CD14-positive monocyte (primary cell): ENCODE measurements around the gene POLG. TPM values are rescaled to one million over a fixed set of nuclear protein-coding genes. Genes with fewer than 3 reads are reported as not detected.

Experiments
- DNase-seq, 3 donors: peaks; one replicate each; pipeline ENCODE4 v3.0.0-alpha.2; 2011 to 2022
- H2AFZ ChIP-seq: 2 replicates; pipeline ENCODE4 v1.6.0; 2012; ENCODE audit warnings: mild to moderate bottlenecking, low read depth, low read length, inconsistent platforms; ENCODE audit not compliant: insufficient read depth, poor library complexity, severe bottlenecking
- H3K27ac ChIP-seq, 2 donors: 1 replicate in 1 of 2; 2 replicates in 1 of 2; pipeline ENCODE4 v1.5.1; 2012 to 2013; ENCODE audit warnings: low read length in 2 of 2, control low read depth in 1 of 2, inconsistent platforms in 1 of 2, low read depth in 1 of 2, mild to moderate bottlenecking in 1 of 2
- H3K27me3 ChIP-seq, 2 donors: one replicate each; pipeline versions ENCODE4 v1.6.0 to v1.6.1; 2011 to 2013; ENCODE audit warnings: low read length in 2 of 2; ENCODE audit not compliant: control insufficient read depth in 2 of 2, insufficient read depth in 2 of 2
- H3K36me3 ChIP-seq, 2 donors: replicated peaks in 1 of 2; 1 replicate in 1 of 2; 2 replicates in 1 of 2; pipeline versions ENCODE4 v1.5.1 to v1.6.1; 2012 to 2013; ENCODE audit warnings: low read length in 2 of 2, control low read depth in 1 of 2, inconsistent platforms in 1 of 2, mild to moderate bottlenecking in 1 of 2; ENCODE audit not compliant: insufficient read depth in 2 of 2, control insufficient read depth in 1 of 2
- H3K4me1 ChIP-seq, 2 donors: 1 replicate in 1 of 2; 2 replicates in 1 of 2; pipeline versions ENCODE4 v1.5.1 to v1.6.1; 2012 to 2013; ENCODE audit warnings: low read length in 2 of 2, control low read depth in 1 of 2, inconsistent platforms in 1 of 2, mild to moderate bottlenecking in 1 of 2, moderate library complexity in 1 of 2; ENCODE audit not compliant: insufficient read depth in 2 of 2, control insufficient read depth in 1 of 2
- H3K4me2 ChIP-seq: replicated peaks from 2 replicates; pipeline ENCODE3; 2012; ENCODE audit warnings: low read length, moderate library complexity, mild to moderate bottlenecking; ENCODE audit not compliant: poor library complexity, severe bottlenecking; ENCODE audit errors: extremely low read depth
- H3K4me3 ChIP-seq, 3 experiments: fragments of 200-600 bp in 1 of 3; sonication (generic) in 1 of 3; replicated peaks in 1 of 3; 1 replicate in 2 of 3; 2 replicates in 1 of 3; pipeline ENCODE4 v1.5.1; 2011 to 2013; ENCODE audit warnings: low read length in 3 of 3, mild to moderate bottlenecking in 3 of 3, control low read depth in 2 of 3, low read depth in 2 of 3, inconsistent platforms in 1 of 3, moderate library complexity in 1 of 3
- H3K79me2 ChIP-seq: 2 replicates; pipeline ENCODE4 v1.6.0; 2012; ENCODE audit warnings: mild to moderate bottlenecking, control low read depth, inconsistent platforms, low read length, moderate library complexity; ENCODE audit not compliant: insufficient read depth
- H3K9ac ChIP-seq: 2 replicates; pipeline ENCODE4 v1.6.0; 2017; ENCODE audit warnings: low read length, mild to moderate bottlenecking; ENCODE audit not compliant: insufficient read depth, poor library complexity, severe bottlenecking
- H3K9me3 ChIP-seq, 2 donors: replicated peaks in 1 of 2; 1 replicate in 1 of 2; 2 replicates in 1 of 2; pipeline versions ENCODE4 v1.5.1 to v1.6.1; 2012 to 2013; ENCODE audit warnings: low read length in 2 of 2, control low read depth in 1 of 2; ENCODE audit not compliant: control insufficient read depth in 1 of 2, insufficient read depth in 1 of 2
- H4K20me1 ChIP-seq: 2 replicates; pipeline ENCODE4 v1.6.0; 2012; ENCODE audit warnings: mild to moderate bottlenecking, low read length, control low read depth, moderate library complexity; ENCODE audit not compliant: insufficient read depth
- H3K27ac Mint-ChIP-seq, 7 donors: one replicate each; pipeline ENCODE4 v1.8.0; 2020; ENCODE audit warnings: mild to moderate bottlenecking in 7 of 7, mixed read lengths in 7 of 7, moderate library complexity in 6 of 7, inconsistent platforms in 2 of 7
- H3K27me3 Mint-ChIP-seq, 3 donors: one replicate each; pipeline ENCODE4 v1.8.0; 2021 to 2022; ENCODE audit warnings: low read depth in 3 of 3, mild to moderate bottlenecking in 3 of 3, mixed read lengths in 3 of 3, moderate library complexity in 3 of 3, inconsistent platforms in 1 of 3
- H3K36me3 Mint-ChIP-seq, 2 donors: one replicate each; pipeline ENCODE4 v1.8.0; 2020; ENCODE audit warnings: mixed read lengths in 2 of 2, inconsistent platforms in 1 of 2, mild to moderate bottlenecking in 1 of 2
- H3K4me1 Mint-ChIP-seq: one replicate; pipeline ENCODE4 v1.8.0; 2020; ENCODE audit warnings: mild to moderate bottlenecking, mixed read lengths
- H3K4me3 Mint-ChIP-seq, 2 donors: one replicate each; pipeline ENCODE4 v1.8.0; 2020; ENCODE audit warnings: mild to moderate bottlenecking in 2 of 2, mixed read lengths in 2 of 2, moderate library complexity in 1 of 2
- H3K9me3 Mint-ChIP-seq, 7 donors: one replicate each; pipeline ENCODE4 v1.8.0; 2020 to 2022; ENCODE audit warnings: mixed read lengths in 7 of 7, mild to moderate bottlenecking in 6 of 7, moderate library complexity in 6 of 7, inconsistent platforms in 2 of 7
- CTCF ChIP-seq: fragments of 200-600 bp; IDR thresholded peaks from one replicate; pipeline ENCODE4 v1.8.0; 2022; ENCODE audit warnings: antibody characterized with exemption, mild to moderate bottlenecking
- WGBS: methylation state at CpG from one replicate; pipeline ENCODE4 v1.1.5; 2013; ENCODE audit warnings: missing lambda C conversion rate; ENCODE audit not compliant: insufficient coverage; 5-methylcytosine and 5-hydroxymethylcytosine counted together
- intact Hi-C, 2 donors: fragments of 100-400 bp; cut with micrococcal nuclease; formaldehyde crosslinking; loops; one replicate each; pipeline versions ENCODE4 v1.15.0 to v1.15.1; 2023
- polyA plus RNA-seq, 3 donors: library from polyadenylated mRNA; depleted of rRNA in 1 of 3; unstranded in 2 of 3; stranded (reverse) in 1 of 3; fragments of 300-500 nt in 2 of 3; fragments of >200 nt in 1 of 3; fragmentation: Illumina TruSeq in 2 of 3; gene quantifications; 1 replicate in 2 of 3; 2 replicates in 1 of 3; pipeline ENCODE4 v1.2.3, GENCODE V29; 2012 to 2021

Gene POLG
- polyA plus RNA-seq, 3 donors = 19.2 to 66.7 (median 21.6) TPM

- TF ChIP-seq CTCF = no peak
- H3K27me3 Mint-ChIP-seq = peaks cover 86 to 99% (median 92%) of the 10 kb centered on the region in 3 donors
- Histone ChIP-seq H3K4me3 (peak overlapping the region in 1 of 3 experiments; percentile 3), H3K27me3 (peaks cover 73 to 95% of the 10 kb centered on the region in 2 donors), H3K36me3 (no peaks in the 10 kb centered on the region), H3K79me2 (no peaks in the 10 kb centered on the region), H4K20me1 (peaks cover 37% of the 10 kb centered on the region), H2AFZ (no peak overlapping the region), H3K4me2 (peak overlapping the region; percentile 43), H3K9ac (no peak overlapping the region), H3K4me1 (peaks cover 38 to 51% of the 10 kb centered on the region in 2 donors), H3K27ac (no peak overlapping the region), H3K9me3 (peaks cover 4 to 38% of the 10 kb centered on the region in 2 donors)
- H3K9me3 Mint-ChIP-seq = peaks cover 2 to 34% (median 19%) of the 10 kb centered on the region in 7 donors
- peaks cover 56% of the 10 kb centered on the region for H3K4me1 Mint-ChIP-seq
- peaks cover 10 to 25% of the 10 kb centered on the region in 2 donors for H3K36me3 Mint-ChIP-seq
- H3K27ac Mint-ChIP-seq = no peak overlapping the region
- no peak for DNase-seq
- WGBS = 5% methylated on average over 53 of the region's 73 CpGs
- intact Hi-C loops = loop anchor here (5.0 kb wide), 2 partner anchors 35 to 45 kb away; no protein-coding TSS in a partner anchor
- peak overlapping the region in 1 of 2 donors; percentile 93 for H3K4me3 Mint-ChIP-seq
These were observed 27.8 kb upstream of the POLG start for GRCh38 chr15:89362203-89363101.

DNA sequence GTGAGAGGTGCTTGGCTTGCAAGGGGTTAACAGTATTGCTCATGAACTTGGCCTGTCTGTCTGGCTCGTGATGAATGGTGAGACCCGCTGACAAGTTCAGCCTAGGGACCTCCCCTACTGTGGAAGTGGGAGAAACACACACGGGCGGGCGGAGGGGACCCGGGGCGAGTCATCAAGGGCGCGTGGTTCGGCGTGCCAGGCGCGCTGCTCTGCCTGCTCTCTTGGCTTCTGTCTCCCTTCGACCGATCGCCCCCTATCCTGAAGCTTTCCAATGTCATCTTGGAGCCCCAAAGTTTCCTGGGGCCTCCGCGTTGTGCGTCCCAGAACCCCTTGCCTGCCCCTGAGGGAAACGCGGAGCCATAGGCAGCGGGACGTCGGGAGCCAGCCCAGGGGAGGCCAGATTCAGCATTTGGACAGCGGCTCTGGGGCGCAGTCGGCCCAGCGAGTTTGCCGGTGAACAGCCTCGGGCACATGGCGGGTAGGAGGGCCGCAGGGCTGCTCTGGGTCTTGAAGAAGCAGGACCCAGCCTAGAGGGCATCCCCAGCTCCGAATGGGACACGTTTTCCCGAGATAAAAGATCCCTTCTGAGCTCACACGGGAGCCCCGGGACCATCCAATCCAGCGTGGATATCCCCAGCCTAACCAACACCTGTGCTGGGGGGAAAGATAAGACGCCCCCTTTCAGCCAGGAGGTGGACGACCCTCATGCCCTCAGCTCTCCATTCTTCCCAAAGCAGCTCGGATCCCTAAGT, 27.0 kb upstream of the POLG start:
- peaks cover 34 to 45% of the 10 kb centered on the region in 2 donors for H3K4me1 ChIP-seq
- no peak for TF ChIP-seq CTCF
- H3K36me3 ChIP-seq = no peaks in the 10 kb centered on the region
- H3K27ac ChIP-seq = no peak overlapping the region
- Mint-ChIP-seq H3K36me3 (peaks cover 7 to 22% of the 10 kb centered on the region in 2 donors), H3K9me3 (peaks cover 0 to 31% (median 19%) of the 10 kb centered on the region in 7 donors), H3K27me3 (peaks cover 86 to 98% (median 91%) of the 10 kb centered on the region in 3 donors), H3K27ac (no peak overlapping the region), H3K4me3 (peak overlapping the region in 1 of 2 donors; percentile 87), H3K4me1 (peaks cover 51% of the 10 kb centered on the region)
- peak overlapping the region; percentile 43 for H3K4me2 ChIP-seq
- H3K79me2 ChIP-seq = no peaks in the 10 kb centered on the region
- H3K9ac ChIP-seq = no peak overlapping the region
- peaks cover 37% of the 10 kb centered on the region for H4K20me1 ChIP-seq
- DNase-seq = peak; percentile 37 to 62 (median 40)
- intact Hi-C loops = loop anchor here (5.0 kb wide), 2 partner anchors 36 to 46 kb away; no protein-coding TSS in a partner anchor
- peaks cover 68 to 95% of the 10 kb centered on the region in 2 donors for H3K27me3 ChIP-seq
- H3K4me3 ChIP-seq = peak overlapping the region in 1 of 3 experiments; percentile 3
- H3K9me3 ChIP-seq = peaks cover 4 to 36% of the 10 kb centered on the region in 2 donors
- H2AFZ ChIP-seq = no peak overlapping the region
- WGBS = 15% methylated on average over 32 of the region's 41 CpGs
